DLD1 (cell line): ENCODE data around the gene DDAH1.

Source experiments
- in situ Hi-C: cut with HindIII; loops from 2 replicates; pipeline ENCODE4 v1.10.0; 2017; ENCODE audit warnings: low sequenced_read_pairs

Gene DDAH1

DNA sequence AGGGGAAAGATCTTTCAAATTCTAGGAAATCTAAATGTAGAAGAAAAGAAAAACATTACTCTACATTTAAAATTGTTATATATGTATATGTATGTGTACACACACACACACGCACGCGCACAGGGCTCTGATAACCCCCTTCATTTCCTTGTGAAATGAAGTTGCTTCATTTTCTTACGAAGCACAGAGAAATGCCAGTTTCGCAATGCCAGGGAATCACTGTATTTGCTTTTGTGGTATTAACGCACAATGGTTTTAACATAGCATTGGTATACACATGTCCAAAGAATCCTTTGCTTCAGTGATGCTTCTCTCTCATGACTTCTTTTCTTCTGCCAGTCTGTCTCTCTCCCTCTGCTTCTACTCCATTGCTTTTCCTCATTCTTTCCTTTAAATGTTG, 8.4 kb upstream of the DDAH1 start:
- in situ Hi-C loops, result loop anchor here (10.0 kb wide), 1 partner anchor 149 kb away; no protein-coding TSS in a partner anchor

DNA sequence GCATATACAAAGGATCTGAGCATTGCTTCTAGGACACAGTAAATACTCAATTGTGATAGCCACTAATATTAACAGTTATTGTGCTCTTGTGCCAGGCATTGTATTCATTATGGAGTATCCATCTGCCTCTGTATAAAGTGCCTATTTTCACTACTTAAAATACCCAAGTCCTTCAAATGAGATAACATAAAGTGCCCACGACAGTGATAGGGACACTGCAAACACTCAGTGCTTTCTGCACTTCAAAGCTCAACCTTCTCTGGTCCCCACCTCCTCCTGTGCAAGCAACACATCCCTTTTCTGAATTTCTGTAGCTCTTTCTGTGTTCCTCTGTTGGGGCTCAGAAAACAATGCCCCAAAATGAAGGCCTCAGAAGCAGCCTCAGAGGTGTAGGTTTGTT, 6.6 kb upstream of the DDAH1 start:
- in situ Hi-C loops, result loop anchor here (10.0 kb wide), 1 partner anchor 147 kb away; no protein-coding TSS in a partner anchor

DNA sequence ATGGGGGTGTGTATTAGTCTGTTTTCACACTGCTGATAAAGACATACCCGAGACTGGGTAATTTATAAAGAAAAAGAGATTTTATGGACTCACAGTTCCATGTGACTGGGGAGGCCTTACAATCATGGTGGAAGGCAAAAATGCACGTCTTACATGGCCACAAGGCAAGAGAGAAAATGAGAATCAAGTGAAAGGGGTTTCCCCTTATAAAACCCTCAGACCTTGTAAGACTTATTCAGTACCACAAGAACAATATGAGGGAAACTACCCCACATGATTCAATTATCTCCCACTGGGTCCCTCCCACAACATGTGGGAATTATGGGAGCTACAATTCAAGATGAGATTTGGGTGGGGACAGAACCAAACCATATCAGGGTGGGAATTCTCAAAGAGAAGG, 5.2 kb upstream of the DDAH1 start:
- in situ Hi-C loops, result loop anchor here (10.0 kb wide), 1 partner anchor 145 kb away; no protein-coding TSS in a partner anchor

DNA sequence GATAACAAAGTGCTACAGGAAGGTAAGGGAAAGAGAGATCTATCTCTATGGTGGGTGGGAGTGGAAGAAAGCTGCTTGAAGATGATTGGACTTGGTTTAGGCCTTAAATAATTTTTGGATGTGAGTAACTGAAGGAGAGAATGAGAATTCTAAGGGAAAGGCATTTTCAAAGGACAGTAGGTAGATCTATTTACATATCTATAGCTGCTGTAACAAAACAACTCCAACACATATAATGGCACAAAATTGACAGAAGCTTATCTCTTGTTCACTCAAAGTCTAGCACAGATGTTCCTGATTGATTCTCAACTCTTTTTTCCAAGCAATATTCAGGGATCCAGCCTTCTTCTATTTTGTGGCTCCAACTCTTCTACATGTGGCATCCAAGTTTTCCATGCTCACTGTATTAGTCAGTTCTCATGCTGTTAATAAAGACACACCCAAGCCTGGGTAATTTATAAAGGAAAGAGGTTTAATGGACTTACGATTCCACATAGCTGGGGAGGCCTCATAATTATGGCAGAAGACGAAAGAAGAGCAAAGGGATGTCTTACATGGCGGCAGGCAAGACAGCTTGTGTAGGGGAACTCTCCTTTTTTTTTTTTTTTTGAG, 3.1 kb upstream of the DDAH1 start:
- in situ Hi-C loops, result no loop called here

DNA sequence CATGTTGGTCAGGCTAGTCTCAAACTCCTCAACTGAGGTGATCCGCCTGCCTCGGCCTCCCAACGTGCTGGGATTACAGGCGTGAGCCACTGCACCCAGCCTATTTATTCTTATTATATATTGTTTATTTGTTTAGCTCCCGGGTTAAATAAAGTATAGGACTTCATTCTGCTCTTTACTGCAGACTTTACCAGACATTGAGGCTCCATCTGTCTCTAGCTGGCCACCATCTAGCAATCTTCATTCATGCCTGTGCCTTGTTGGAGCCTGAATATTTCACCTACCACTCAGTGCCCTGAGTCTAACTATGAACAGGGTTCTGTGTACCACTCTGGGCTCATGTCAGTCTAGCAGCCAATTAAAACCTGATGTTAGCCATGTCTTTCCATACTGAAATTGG, 2.1 kb upstream of the DDAH1 start:
- in situ Hi-C loops, result no loop called here

DNA sequence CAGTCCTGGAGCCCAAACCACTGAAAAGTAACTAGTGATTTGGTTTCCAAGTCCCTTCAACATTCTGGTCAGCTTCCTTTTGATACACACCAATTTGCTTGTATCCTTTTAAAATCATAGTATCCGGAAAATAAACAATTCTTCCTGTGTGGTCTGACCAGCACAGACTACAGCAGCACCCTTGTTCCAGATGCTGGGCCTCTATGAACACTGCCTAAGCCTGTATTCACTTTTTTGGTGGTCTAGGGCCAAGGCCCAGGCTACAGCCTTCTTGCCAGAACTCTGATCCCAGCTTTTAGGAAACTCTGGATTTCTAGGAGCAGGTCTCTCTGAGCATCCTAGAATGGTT, 801 bp upstream of the DDAH1 start:
- in situ Hi-C loops, result no loop called here

DNA sequence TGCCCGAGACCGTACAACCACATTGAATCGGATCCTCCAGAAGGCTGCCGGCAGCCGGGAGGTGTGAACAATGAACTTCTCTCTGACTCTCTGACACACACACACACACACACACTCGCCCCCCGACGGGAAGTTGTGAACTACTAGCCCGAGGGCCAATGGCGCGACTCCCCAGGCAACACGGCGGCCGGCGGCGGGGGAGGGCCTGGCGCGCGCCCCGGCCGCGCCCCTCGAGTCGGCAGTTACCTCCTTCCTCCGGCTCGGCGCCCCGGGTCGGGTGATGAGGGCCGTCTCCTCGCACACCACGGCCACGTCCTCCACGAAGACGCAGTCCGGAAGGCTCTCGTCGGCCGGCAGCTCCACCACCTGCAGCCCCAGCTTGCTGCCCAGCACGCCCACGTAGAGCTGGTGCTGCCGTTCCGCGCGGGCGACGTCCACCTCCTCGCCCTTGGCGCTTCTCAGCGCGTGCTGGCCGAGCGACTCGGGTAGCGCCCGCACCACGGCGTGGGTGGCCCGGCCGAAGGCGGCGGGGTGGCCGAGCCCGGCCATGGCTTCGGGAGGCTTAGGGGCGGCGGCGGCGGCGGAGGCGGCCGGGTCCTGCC, 361 bp downstream of the DDAH1 start:
- in situ Hi-C loops, result no loop called here

DNA sequence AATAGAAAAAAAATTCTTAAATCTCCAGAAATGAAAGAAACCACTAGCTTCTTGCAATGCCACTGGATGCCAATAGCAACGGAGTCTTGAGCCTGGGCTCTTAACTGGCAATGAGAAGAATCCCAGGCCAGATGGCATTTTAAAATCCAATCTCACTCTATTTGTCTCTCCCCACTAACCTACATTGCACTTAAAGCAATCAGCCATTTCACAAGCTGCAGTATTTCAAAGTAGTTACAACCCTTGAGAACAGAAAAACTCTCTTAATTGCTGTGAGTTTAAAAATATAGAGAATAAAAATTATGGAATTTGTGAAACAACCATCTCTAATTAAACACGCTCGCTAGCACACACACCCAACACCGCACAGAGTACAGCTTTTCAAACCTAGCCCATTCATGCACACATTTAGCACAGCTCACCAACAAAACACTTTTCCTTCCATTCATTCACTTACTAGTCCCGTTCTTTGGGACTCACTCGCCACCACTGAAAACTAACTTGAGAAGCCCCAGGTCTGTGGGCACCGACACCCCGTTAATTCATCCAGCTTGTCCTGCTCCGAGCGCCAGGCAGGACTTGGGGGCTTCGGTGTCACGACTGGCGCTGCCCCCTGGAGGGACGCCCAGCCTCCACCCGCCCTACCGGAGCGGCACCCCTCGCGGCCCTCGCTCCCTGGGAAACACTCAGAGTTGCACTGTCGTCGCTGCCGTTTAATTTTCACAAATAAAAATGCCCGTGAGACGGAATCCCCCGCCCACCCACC, 1.0 kb downstream of the DDAH1 start:
- in situ Hi-C loops, result no loop called here

DNA sequence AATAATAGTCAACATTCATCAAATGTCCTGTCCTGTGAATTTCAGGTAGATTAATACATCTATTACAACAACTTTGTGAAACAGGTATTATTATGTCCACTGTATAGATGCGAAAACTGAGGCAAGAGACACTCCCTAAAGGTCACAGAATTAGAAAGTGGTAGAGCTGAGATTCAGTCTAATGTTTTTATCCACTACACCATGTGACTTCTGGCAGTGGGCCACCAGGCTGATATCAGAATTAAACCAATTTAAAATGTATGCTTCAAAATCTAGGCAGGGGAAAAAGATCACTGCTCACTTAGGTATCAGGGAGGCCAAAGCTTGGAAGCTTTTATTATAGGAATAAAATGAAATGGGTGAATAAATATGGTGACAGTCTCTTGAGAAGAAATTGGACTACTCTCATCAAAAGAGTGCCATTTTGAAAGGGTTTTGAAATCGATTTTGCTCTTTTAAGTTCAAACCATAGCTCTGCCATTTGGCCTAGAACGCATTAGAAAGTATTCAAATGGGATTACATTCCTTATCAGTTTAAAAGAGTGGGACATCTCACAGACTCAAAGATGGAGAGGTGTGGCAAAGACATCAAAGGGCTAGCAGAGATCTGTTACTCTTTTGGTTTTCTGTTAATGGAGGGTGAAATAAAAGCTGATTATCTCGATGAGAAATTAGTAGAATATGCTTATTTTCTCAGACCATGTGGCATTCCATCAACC, 1.9 kb downstream of the DDAH1 start:
- in situ Hi-C loops, result no loop called here

DNA sequence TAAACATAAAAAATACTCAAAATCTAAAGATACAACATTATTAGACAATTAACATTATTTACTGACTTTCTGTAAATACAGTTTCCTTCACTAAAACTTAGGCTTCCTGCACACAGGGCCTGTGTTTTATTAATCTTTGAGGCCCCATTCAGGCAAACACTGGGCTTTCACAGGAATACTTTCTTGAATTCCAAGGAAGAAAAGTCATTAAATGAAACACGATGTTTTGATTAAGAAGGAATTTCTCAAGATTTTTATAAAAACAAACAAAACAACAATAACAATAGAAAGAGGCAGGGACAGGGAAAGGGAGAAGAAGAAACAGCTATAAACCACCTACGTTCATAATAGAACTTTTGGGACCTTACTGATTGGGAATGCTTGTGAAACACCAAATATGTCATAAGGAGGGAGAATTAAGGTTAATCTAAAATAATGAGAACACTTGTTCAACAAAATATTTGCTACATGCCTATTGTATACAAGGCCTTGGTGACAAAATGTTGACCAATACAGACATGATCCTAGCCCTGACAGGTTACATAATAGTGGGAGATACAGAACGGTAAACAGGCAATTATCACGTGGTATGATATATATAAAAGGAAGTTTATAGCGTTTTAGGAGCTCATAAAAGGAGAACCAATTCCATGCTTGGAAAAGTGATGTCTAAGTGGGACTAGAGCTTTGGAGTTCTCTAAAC, 3.6 kb downstream of the DDAH1 start:
- in situ Hi-C loops, result no loop called here

DNA sequence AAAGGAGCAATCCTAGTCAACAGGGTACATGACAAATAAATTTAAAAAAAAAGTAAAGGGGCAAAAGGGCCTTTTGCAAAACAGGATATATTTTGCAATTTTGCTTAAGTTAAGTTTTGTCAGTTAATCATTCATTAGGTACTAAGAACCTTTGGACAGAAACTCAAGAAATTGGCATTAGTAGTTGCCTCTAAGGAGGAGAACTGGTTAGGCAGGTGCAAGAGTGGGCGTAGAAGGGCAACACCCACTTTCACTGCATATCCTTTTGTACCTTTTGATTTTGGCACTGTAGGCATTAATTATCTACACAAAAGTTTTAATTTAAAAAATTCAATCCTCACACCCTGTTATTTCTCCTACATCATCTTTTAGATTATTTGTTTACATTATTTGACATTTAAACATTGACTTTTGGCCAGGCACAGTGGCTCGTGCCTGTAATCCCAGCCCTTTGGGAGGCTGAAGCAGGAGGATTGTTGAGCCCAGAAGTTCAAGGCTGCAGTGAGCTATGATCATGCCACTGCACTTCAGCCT, 4.3 kb downstream of the DDAH1 start:
- in situ Hi-C loops, result no loop called here

DNA sequence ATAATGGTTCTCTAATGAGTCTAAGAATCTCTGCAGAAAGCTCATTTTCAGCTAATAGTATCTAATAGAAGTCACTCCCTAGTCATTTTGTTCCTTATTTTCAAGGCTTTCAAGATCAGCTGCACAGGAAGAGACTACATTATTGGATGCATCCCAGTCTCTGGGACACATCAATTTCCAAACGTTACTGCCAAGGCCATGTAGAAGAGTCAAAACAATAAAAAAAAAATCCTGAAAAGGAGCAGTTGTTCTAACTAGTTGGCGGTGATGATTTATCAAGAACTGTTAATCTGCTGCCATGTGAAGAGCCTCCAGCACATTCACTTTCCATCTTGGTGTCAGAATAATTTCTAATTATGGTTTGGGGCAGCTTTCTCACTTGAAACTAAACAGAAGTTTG, 5.7 kb downstream of the DDAH1 start:
- in situ Hi-C loops, result no loop called here

DNA sequence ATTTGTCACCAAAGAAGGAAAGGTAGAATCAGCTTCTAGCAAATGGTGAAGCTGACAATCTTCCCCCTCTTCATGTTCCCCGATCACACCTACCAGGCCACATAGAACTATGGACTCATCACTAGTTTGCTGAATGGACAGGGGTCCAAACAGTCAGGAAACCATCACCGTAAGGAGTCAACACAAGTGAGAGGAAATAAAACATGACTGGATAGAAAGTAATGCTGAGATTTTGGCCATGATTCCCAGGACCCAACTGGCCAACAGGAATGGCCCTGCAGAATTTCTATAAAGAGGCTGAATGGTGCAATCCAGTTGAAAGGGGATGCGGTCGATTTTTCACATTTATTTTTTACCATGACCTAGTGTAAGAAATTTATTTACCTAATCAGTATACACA, 10.7 kb downstream of the DDAH1 start:
- in situ Hi-C loops, result no loop called here

DNA sequence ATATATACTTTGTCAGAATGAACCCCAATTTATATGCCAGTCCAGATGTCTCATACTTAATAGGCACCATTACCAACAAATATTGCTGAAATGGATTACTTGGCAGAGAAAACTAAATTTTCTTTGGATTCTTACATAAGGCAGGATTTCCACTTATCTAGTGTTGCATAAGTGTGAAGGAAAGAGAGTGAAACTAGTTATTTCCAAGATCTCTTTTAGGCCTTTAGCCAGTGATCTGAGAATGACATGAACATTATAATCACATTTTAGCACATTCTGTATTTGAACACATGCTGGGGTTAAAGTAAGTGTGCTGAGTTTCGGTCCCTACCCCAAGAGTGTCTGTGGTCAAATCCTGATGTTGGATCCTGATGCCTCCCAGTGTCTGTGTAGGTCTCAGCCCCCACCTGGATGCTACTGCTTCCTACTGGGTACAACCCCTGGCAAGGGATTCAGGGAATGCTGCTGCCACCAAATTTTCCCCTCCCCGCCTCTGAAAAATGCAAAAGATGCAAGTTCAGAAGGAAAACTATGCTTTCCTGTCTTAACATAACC, 11.2 kb downstream of the DDAH1 start:
- in situ Hi-C loops, result no loop called here

DNA sequence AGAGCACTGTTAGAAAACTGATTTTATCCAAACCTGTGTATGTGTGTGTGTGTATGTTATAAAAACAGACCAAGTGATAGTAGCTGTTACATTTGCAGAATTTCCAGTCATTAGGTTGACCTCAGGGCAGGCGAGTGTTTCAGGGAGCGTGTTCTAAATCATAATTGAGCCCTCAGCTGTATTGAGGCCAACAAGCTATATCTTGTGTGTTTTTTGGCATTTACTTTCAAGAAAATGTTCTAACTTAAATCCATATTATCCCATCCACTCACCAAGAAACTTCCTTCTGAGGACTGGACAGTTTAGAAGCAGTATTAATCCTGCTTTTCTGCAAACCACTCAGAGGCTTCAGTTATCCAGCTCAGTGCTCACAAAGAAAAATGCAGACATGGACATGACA, 12.0 kb downstream of the DDAH1 start:
- in situ Hi-C loops, result no loop called here

DNA sequence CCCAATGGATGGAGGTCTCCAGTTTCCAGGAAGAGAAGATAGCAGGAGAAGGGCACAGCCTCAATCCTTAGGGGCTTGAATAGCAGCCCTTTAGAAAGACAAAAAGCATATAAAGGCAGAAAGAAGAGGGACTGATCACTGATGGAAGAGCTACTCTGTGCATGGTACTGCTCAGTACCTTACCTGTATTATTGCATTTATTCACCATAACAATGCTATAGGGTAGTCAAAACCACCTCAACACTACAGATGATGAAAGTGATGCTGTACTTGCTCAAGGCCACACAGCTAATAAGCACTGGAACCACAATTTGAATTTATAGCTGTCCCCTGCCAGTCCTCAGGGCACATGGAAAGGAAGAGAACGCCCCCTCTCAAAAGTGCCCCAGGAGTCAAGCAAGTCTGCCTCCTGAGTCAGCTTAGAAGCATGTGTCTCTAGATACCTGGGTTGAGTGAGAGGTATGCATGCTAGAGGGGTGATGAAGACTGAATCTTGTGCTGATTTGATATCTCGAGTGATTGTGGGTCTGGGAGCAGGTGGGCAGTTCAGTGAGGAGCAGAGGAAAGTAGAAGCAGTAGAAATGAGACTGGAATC, 13.6 kb downstream of the DDAH1 start:
- in situ Hi-C loops, result no loop called here

DNA sequence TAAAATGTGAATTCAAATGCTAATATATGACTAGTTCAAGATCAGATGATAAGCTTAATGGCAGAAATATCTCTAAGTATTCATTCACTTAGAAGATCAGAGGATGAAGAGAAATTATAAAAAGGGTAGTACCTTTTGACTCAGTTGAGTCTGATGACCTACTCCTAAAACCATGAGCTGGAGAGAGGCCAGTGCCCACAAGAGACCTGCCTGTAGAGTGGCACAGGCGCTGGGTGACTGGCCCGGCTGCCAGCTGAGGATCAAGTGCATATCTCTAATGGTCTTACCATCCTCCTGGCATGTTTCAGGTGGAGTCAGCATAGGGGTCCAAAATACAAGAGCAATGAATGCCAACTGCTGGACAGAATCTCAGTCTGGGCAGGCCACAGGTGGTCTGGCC, 14.1 kb downstream of the DDAH1 start:
- in situ Hi-C loops, result no loop called here

DNA sequence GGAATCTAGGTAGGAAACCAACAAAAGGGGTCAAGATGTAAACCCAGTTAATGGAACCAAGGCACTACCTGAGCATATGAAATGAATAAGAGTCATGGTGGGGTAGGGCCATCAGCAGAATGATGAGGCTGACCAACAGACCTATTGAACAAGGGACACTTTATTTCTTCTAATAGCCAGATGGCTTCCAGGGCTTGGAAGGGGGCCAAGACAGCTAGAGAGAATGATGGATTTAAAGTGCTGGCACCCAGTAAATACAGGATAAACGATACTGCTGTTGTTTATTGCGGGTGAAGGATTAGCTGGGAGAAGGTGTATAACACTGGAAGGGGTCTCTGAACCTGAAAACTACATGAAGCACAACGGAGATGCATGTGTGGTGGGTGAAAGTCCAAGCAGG, 15.6 kb downstream of the DDAH1 start:
- in situ Hi-C loops, result no loop called here

DNA sequence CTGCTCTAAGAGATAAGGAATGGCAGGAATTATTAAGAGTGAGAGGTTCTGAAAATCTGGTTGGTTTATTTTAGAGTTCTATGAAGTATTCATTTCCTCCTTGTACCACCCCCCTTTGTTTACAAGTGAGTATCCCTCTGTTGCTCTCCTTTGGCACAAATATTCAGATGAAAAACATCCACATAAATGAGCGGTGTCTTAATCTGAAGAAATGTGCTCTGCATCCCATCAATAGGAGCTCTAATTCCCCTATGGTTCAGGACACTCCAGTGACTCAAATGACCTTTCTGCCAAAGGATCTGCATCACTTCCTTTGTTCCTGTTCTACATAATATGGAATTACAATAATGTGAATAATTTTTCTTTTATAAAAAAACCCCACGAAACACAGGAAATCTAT, 16.6 kb downstream of the DDAH1 start:
- in situ Hi-C loops, result no loop called here
